Frontal cortex (tissue), 4 donors: ENCODE measurements around the gene CCDC30. TPM values are rescaled to one million over a fixed set of nuclear protein-coding genes. Genes with fewer than 3 reads are reported as not detected.
"Not testable (repeated sequence)": the region's sequence is repeated elsewhere in the genome, so short reads cannot be mapped to it uniquely, and the experiment has no call there.

Source experiments
- DNase-seq, 2 donors: peaks; one replicate each; pipeline ENCODE4 v3.0.0; 2012; ENCODE audit warnings: low spot score in 2 of 2
- FAIRE-seq: peaks from 2 replicates; lab custom pipeline; 2012; peaks lifted over from hg19 to GRCh38; lab: Jason Lieb, UNC
- small RNA-seq: library from RNA; depleted of rRNA; stranded (forward); fragments of <200 nt; gene quantifications from one replicate; pipeline ENCODE3, GENCODE V24; 2014
- total RNA-seq: library from RNA; depleted of rRNA; stranded (reverse); fragments of >200 nt; gene quantifications from one replicate; pipeline ENCODE4 v1.2.3, GENCODE V29; 2014
- donor health status: control.
- donor health status: control.
- donor health status: control.

Gene CCDC30
- total RNA-seq, 1 donor from 2014 or later, result 11.8 TPM

GRCh38 chr1:42682484-42682738, 219.3 kb downstream of the CCDC30 start:
- not testable (repeated sequence) for DNase-seq, FAIRE-seq

GRCh38 chr1:42682739-42683531, 219.8 kb downstream of the CCDC30 start:
- FAIRE-seq, result no peak
- peak; percentile 71 to 78 for DNase-seq

- DNase-seq (no peak), FAIRE-seq (no peak)
These were observed 221.1 kb downstream of the CCDC30 start for GRCh38 chr1:42684139-42684538.

GRCh38 chr1:42686418-42686817, 223.3 kb downstream of the CCDC30 start:
- no peak for DNase-seq
- FAIRE-seq, result no peak

GRCh38 chr1:42689912-42690311, 226.8 kb downstream of the CCDC30 start:
- no peak for FAIRE-seq
- no peak for DNase-seq

- DNase-seq, result no peak
These were observed 227.5 kb downstream of the CCDC30 start for GRCh38 chr1:42690477-42691156.

GRCh38 chr1:42691157-42691498, 228.0 kb downstream of the CCDC30 start:
- no peak for DNase-seq
- no peak for FAIRE-seq

More at GRCh38 chr1:42690477-42691156, 227.5 kb downstream of the CCDC30 start:
- FAIRE-seq, result no peak

- FAIRE-seq, result no peak
- DNase-seq, result no peak
These were observed 229.4 kb downstream of the CCDC30 start for GRCh38 chr1:42692461-42692860.

GRCh38 chr1:42692911-42693310, 229.8 kb downstream of the CCDC30 start:
- no peak for FAIRE-seq
- no peak for DNase-seq

- no peak for DNase-seq
- FAIRE-seq, result no peak
These were observed 235.2 kb downstream of the CCDC30 start for GRCh38 chr1:42698081-42698813.

- FAIRE-seq, result no peak
These were observed 236.9 kb downstream of the CCDC30 start for GRCh38 chr1:42700006-42700405.

GRCh38 chr1:42703888-42704464, 240.9 kb downstream of the CCDC30 start:
- DNase-seq (no peak), FAIRE-seq (no peak)

More at GRCh38 chr1:42700006-42700405, 236.9 kb downstream of the CCDC30 start:
- no peak for DNase-seq

Small RNAs within 50 kb of the gene (small RNA-seq; reads per million reads assigned to genes)
- not detected for gene RNU6-536P
- gene TMSB4XP1, result not detected

Other genes with a start within 250 kb of the CCDC30 start
- gene FOXJ3, start 128.1 kb upstream of the CCDC30 start, total RNA-seq, result 90.5 TPM
- gene RIMKLA, start 82.5 kb upstream of the CCDC30 start, total RNA-seq, result 31.4 TPM
- gene ZMYND12, start 7.3 kb upstream of the CCDC30 start, total RNA-seq, result not detected
- gene PPCS, start 6.7 kb upstream of the CCDC30 start, total RNA-seq, result 24.1 TPM
- gene PPIH, start 195.1 kb downstream of the CCDC30 start, total RNA-seq, result 17.9 TPM
- 1,693 TPM for gene YBX1, start 219.1 kb downstream of the CCDC30 start, total RNA-seq